Ecto neural progenitor cell (in vitro differentiated cells): ENCODE results near the gene NID2.

ENCODE experiments used
- DNase-seq: peaks from one replicate; pipeline ENCODE4 v3.0.0-alpha.2; 2018; ENCODE audit warnings: low spot score

NID2 gene, protein sequence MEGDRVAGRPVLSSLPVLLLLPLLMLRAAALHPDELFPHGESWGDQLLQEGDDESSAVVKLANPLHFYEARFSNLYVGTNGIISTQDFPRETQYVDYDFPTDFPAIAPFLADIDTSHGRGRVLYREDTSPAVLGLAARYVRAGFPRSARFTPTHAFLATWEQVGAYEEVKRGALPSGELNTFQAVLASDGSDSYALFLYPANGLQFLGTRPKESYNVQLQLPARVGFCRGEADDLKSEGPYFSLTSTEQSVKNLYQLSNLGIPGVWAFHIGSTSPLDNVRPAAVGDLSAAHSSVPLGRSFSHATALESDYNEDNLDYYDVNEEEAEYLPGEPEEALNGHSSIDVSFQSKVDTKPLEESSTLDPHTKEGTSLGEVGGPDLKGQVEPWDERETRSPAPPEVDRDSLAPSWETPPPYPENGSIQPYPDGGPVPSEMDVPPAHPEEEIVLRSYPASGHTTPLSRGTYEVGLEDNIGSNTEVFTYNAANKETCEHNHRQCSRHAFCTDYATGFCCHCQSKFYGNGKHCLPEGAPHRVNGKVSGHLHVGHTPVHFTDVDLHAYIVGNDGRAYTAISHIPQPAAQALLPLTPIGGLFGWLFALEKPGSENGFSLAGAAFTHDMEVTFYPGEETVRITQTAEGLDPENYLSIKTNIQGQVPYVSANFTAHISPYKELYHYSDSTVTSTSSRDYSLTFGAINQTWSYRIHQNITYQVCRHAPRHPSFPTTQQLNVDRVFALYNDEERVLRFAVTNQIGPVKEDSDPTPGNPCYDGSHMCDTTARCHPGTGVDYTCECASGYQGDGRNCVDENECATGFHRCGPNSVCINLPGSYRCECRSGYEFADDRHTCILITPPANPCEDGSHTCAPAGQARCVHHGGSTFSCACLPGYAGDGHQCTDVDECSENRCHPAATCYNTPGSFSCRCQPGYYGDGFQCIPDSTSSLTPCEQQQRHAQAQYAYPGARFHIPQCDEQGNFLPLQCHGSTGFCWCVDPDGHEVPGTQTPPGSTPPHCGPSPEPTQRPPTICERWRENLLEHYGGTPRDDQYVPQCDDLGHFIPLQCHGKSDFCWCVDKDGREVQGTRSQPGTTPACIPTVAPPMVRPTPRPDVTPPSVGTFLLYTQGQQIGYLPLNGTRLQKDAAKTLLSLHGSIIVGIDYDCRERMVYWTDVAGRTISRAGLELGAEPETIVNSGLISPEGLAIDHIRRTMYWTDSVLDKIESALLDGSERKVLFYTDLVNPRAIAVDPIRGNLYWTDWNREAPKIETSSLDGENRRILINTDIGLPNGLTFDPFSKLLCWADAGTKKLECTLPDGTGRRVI (N-terminal part only)

DNA sequence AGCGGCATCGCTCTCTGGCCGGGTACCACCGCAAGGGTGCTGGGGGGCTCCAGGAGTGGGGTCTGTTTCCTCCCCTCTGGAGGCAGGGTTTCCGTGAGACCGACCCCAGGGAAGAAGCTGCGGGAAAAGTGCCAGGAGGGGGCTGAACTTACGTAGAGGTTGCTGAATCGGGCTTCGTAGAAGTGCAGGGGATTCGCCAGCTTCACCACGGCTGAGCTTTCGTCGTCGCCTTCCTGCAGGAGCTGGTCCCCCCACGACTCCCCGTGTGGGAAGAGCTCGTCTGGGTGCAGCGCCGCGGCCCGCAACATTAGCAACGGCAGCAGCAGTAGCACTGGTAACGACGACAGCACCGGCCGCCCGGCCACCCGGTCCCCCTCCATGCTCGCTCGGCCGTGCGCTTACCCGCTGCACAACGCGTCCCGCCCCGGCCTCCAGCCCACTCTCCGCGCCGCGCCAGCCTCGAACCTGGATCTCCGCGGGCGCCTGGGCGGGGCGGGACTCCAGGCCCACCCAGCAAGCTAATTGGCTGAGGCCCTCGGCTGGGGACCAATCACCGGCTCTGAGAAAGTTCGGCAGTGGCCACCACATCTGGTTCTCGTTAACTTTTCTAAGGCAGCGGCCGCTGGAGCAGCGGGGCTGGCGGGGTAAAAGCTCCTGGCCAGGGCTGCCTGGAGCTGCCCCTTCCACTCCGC lies at the start of gene NID2:
Gene NID2 (minus strand): TSS at position 445 of the 692 bp plus-strand sequence. CDS start 65 bp downstream, at position 380.
- peak; percentile 96 for DNase-seq

- DNase-seq, result no peak
These were observed 48.4 kb upstream of the NID2 start for GRCh38 chr14:52117111-52117832.

- DNase-seq, result no peak
These were observed 46.4 kb upstream of the NID2 start for GRCh38 chr14:52115286-52115685.

DNA sequence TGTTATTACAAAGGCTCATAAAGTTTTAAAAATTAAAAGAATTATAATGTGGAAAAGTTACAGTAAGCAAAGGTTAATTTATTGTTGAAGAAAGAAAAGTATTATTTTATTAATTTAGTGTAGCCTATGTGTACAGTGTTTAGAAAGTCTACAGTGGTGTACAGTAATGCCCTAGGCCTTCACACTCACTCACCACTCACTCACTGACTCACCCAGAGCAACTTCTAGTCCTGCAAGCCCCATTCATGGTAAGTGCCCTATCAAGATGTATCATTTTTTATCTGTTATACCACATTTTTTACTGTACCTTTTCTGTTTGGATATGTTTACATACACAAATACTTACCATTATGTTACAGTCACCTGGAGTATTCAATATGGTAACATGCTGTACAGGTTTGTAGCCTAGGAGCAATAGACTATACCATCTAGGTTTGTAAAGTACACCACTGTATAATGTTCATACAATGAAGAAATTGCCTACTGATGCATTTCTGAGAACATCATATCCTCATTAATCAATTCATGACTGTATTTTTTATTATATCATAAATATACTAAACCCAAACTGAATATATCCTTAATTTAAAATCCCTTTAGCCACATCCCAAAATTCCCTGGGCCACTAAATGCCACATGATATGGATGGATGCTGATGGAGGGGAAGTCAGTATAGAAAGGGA lies 43.6 kb upstream of the NID2 start:
- DNase-seq, result no peak

DNA sequence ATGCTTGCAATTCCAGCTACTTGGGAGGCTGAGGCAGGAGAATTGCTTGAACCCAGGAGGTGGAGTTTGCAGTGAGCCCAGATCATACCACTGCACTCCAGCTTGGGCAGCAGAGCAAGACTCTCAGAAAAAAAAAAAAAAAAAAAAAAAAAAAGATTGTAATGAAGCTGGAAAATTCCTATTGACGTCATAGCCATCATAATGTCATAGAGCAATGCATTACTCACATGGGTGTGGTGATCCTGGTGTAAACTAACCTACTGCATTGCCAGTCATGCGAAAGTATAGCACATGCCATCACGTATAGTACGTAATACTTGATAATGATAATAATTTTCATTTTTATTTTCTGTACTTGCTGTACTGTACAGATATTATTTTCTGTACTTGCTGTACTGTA lies 42.7 kb upstream of the NID2 start:
- DNase-seq, result no peak

- DNase-seq, result no peak
These were observed 41.7 kb upstream of the NID2 start for GRCh38 chr14:52110441-52111086.

GRCh38 chr14:52108823-52109222 lies 40.0 kb upstream of the NID2 start:
- no peak for DNase-seq

GRCh38 chr14:52106840-52107239 lies 38.0 kb upstream of the NID2 start:
- no peak for DNase-seq

DNA sequence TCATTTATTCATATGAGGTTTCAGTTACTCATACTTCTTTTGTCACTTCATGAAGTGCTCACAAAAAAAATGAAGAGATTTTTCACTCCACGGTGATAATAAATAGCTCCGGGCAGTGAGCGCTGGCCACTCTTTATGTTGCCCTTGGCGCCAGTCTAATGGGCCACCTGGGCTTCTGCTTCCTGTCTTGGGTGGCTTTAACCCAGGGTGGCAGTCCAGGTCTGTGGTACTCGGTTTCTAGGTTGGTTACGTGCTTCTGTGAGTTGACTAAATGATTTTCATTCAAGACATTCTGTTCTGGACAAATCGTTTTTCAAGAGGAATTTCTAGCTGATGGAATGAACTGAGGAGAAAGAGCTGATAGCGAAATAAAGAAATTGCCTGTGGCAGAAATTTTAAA lies 34.6 kb upstream of the NID2 start:
- no peak for DNase-seq

DNA sequence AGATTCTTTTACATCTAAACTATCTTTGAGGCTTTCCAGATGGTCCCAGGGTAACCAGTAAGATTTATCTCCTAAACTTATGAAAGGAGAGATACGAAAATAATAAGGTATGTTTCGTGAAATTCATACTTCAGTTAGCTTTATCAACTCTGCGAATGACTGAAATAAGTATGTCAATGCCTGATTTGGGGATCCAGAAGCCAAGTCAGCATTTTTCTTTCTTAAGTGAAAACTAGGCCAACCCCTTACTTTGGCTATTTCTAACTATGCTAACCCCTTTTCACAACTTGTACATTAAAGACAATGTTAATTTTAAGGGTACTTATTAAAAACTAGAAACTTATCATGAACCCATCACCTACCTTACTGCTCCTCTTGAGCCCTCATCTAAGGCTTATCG lies 26.9 kb upstream of the NID2 start:
- DNase-seq, result no peak

DNA sequence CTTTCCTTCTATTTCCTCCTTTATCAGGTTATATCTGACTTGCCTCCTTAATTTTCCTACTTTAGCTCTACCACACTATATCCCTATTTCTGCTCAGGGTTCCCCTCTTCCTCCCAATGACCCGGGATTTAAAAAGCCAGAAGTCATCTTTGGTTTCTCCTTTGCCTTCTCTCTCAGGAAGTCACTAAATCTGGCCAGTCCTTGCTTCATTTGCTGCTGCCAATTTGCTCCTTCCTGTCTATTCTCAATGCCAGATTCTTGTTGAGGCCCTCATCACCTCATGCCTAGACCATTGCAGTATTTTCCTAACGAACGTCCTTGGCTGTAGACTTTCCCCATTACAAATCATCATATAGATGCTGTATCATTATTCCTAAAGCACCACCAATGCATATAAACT lies 26.5 kb upstream of the NID2 start:
- DNase-seq, result no peak

DNA sequence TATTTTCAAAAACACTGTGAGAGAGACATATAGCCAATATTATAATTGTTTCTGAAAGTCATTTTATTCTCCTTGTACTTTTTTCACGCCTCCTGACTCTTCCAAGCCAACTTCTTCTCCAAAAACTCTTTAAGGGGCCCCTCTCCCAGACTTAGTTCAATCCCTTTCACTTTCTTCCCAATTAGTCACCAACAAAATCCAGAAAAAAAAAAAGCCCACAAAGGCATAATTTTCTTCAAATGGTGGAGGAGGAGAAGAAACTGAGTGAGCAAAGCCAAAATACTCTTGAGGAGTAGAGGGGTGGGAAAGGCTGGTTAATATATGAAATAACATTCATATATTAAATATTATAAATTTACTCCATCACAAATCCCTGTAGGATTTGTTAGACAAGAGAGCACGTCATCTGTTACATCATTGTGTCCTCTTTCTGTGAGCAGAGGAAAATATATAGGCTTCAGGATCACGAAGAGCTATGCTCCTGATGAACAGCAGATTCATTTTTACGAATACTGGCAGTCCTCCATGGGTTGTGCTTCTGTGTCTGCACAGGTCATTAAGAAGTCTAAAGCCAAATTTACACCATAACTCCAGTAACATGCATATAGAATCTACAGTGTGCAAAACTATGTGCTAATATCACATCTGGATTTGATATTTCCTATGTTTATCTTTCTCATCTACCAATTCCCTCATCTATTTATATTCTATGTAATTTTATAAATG lies 25.9 kb upstream of the NID2 start:
- no peak for DNase-seq

DNA sequence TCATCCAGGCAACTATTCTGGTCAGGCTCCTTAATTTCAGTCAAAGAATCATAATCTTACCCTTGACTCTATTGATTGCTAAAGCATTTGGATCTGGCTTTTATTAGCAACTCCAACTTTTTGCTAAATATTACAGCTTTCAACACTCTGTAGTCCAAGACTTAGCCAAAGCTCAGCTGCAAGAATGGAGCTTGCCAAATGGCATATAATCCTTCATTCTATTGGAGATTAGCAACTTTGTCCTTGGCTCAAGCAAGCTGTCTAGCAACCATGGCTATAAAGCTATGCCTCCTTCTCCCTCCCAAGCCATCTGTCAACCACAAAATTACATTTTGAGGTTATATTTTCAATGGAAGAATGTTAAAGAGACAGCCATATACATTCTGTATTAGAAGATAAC lies 23.1 kb upstream of the NID2 start:
- no peak for DNase-seq

DNA sequence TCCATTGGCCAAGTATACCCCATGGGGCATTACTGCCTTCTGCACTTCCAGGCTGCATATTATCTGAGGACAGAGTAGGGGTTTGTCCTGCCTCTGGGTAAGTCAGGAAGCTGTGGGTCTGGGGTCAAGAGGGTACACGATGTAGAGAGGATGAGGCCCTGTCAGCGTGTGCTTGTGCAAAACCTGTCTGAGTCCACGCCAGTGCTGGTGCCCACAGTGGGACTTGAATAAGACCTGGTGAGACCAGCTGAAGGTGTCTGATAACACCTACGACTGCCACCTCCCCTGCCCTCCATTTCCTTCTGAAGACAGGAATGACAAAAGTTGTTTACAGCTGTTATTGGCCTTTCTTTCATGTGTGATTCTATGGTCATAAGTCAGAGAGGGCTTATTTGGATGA lies 22.1 kb upstream of the NID2 start:
- DNase-seq, result no peak

- no peak for DNase-seq
These were observed 20.4 kb upstream of the NID2 start for GRCh38 chr14:52089218-52089617.

- DNase-seq, result no peak
These were observed 17.9 kb upstream of the NID2 start for GRCh38 chr14:52086711-52087110.

DNA sequence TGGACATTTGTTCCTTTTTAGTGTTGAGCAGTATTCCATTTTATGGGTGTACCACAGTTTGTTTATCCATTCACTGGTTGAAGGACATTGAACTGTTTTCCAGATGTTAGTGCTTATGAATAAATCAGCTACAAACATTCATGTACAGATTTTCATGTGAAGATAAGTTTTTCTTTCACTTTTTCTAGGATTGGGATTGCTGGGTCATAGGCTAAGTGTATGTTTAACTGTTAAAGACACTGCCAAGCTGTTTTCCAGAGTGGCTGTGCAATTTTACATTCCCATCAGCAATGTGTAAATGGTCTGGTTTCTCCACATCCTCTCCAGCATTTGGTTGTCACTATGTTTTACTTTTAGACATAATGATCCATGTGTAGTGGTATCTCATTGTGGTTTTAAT lies 14.0 kb upstream of the NID2 start:
- DNase-seq, result no peak

GRCh38 chr14:52081964-52082363 lies 13.1 kb upstream of the NID2 start:
- DNase-seq, result no peak
